HepG2 (cell line): Measurements from ENCODE around the gene CARD19. TPM values are rescaled to one million over a fixed set of nuclear protein-coding genes. Genes with fewer than 3 reads are reported as not detected.
A peak's percentile ranks its signal among the peaks of the same experiment; 100 is the strongest.

ENCODE experiments used
- BCLAF1 ChIP-seq: fragments of 450-650 bp; IDR thresholded peaks from 2 replicates; pipeline ENCODE4 v1.6.1; 2017; ENCODE audit warnings: mild to moderate bottlenecking
- KDM2A ChIP-seq: sonication (generic); formaldehyde crosslinking; IDR thresholded peaks from 2 replicates; pipeline ENCODE4 v1.4.0; 2020; ENCODE audit warnings: low read depth, missing genetic modification reagents, borderline replicate concordance
- NR0B2 ChIP-seq: sonication (generic); formaldehyde crosslinking; IDR thresholded peaks from 2 replicates; pipeline ENCODE4 v1.4.0; 2020; ENCODE audit warnings: mild to moderate bottlenecking, missing genetic modification reagents
- PRMT3 ChIP-seq: sonication (generic); formaldehyde crosslinking; IDR thresholded peaks from 2 replicates; pipeline ENCODE4 v1.8.1; 2022; ENCODE audit warnings: low read depth, mild to moderate bottlenecking, moderate library complexity, missing genetic modification reagents, borderline replicate concordance
- SNAI1 ChIP-seq: sonication (generic); formaldehyde crosslinking; IDR thresholded peaks from 2 replicates; pipeline ENCODE4 v1.5.0; 2020; ENCODE audit warnings: mild to moderate bottlenecking, missing genetic modification reagents, borderline replicate concordance
- SRF ChIP-seq: IDR thresholded peaks from 2 replicates; pipeline ENCODE4 v1.6.1; 2011; ENCODE audit warnings: mild to moderate bottlenecking, low read depth, low read length, moderate library complexity
- SRSF4 ChIP-seq: fragments of 200-400 bp; formaldehyde crosslinking; IDR thresholded peaks from one replicate; pipeline ENCODE4 v1.6.1; 2018; ENCODE audit warnings: mild to moderate bottlenecking, low read depth, low read length, moderate library complexity; ENCODE audit not compliant: poor library complexity, severe bottlenecking
- ZNF235 ChIP-seq: sonication (generic); formaldehyde crosslinking; IDR thresholded peaks from 2 replicates; pipeline ENCODE4 v1.8.1; 2023; ENCODE audit warnings: mild to moderate bottlenecking, missing genetic modification reagents, borderline replicate concordance
- ZNF280D ChIP-seq: sonication (generic); formaldehyde crosslinking; IDR thresholded peaks from 2 replicates; pipeline ENCODE4 v1.5.1; 2020; ENCODE audit warnings: mild to moderate bottlenecking, missing genetic modification reagents
- ZNF317 ChIP-seq: sonication (generic); formaldehyde crosslinking; IDR thresholded peaks from 2 replicates; pipeline ENCODE4 v1.5.0; 2020; ENCODE audit warnings: mild to moderate bottlenecking, missing genetic modification reagents
- ZNF761 ChIP-seq: sonication (generic); formaldehyde crosslinking; conservative IDR thresholded peaks from 2 replicates; pipeline ENCODE4 v1.4.0; 2020; ENCODE audit warnings: mild to moderate bottlenecking, missing genetic modification reagents
- polyA plus RNA-seq, 8 experiments: library from polyadenylated mRNA; depleted of rRNA in 3 of 8; stranded (reverse) in 7 of 8; unstranded in 1 of 8; fragments of >200 nt; fragmentation: Illumina TruSeq in 4 of 8; extraction: Trizol in 4 of 8; gene quantifications; 2 replicates each; pipeline versions ENCODE4 v1.2.1 to v1.2.3, GENCODE V29; 2011 to 2016; ENCODE audit warnings: low read depth in 4 of 8, missing spikeins in 1 of 8, mixed read lengths in 1 of 8; ENCODE audit not compliant: insufficient read depth in 1 of 8
- total RNA-seq, 5 experiments: library from RNA; depleted of rRNA; stranded (reverse); fragments of >200 nt; fragmentation: Illumina TruSeq; extraction: Trizol; gene quantifications; 2 replicates each; pipeline ENCODE4 v1.2.3, GENCODE V29; 2016; ENCODE audit warnings: low read depth in 1 of 5
- TF ChIP-seq, protein P1 (sequence below): sonication (generic); formaldehyde crosslinking; conservative IDR thresholded peaks from 2 replicates; pipeline ENCODE4 v1.8.0; 2022; ENCODE audit warnings: mild to moderate bottlenecking, moderate library complexity, missing genetic modification reagents
- TF ChIP-seq, protein P2 (sequence below): sonication (generic); formaldehyde crosslinking; IDR thresholded peaks from 2 replicates; pipeline ENCODE4 v1.4.0; 2020; ENCODE audit warnings: missing genetic modification reagents, borderline replicate concordance

The CARD19 gene
- total and polyA plus RNA-seq, 2 of the 13 experiments (the other 11 are each of a cell fraction or from before 2014, with no cell fraction given) = 18.4 to 47.2 TPM

DNA sequence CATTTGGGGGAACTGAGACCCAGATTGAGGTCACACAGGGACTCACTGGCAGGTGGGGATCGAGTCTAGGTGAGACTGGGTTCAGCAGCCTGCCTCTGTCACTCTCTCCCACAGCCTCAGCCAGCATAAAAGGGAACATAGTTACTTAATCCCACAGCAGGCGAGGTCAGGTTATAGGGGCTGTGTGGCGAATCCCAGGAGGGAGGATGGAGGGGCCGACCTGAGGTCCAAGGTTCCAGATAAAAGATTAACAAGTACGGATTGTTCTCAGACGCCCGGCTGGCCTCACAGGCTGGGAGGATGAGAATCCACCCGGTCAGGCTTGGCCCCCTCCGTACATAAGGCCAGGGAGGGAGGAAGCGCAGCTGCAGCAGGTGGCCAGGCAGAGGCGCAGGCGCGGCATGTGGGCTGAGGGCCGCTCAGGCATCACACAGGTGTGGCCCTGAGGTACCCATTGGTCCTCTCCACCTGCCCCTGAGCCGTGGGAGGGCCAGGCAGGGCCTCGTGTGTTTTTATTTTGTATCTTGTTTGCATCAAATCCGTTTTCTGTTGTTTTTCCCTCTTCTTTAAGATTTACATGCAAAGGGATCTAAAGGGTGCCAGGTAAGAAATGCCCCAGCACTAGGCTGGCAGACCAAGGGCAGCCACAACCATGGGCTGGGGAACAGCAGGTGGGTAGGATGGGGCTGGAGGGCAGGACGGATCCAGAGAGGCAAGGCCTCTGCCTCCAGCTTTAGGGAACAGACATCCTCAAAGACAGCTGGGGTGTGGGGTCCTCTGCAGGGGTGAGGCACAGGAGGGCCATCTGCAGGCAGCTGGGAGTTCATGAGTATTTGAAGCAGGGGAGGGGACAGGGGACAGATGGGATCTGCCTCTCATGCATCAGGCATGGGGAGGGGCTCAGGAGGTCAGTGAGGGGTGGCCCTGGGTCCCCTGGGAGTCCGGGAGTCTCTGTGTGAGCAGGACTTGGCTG is 33.9 kb upstream of the CARD19 start (continued):
- TF ChIP-seq SRF = no peak
- TF ChIP-seq, protein P1, sequence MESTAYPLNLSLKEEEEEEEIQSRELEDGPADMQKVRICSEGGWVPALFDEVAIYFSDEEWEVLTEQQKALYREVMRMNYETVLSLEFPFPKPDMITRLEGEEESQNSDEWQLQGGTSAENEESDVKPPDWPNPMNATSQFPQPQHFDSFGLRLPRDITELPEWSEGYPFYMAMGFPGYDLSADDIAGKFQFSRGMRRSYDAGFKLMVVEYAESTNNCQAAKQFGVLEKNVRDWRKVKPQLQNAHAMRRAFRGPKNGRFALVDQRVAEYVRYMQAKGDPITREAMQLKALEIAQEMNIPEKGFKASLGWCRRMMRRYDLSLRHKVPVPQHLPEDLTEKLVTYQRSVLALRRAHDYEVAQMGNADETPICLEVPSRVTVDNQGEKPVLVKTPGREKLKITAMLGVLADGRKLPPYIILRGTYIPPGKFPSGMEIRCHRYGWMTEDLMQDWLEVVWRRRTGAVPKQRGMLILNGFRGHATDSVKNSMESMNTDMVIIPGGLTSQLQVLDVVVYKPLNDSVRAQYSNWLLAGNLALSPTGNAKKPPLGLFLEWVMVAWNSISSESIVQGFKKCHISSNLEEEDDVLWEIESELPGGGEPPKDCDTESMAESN = 0 out of 2 replicates have a peak, but pooled peaks have one; percentile 40
- TF ChIP-seq ZNF280D = 0 out of 2 replicates have a peak, but pooled peaks have one; percentile 56
- TF ChIP-seq PRMT3 = no peak
- TF ChIP-seq, protein P2, sequence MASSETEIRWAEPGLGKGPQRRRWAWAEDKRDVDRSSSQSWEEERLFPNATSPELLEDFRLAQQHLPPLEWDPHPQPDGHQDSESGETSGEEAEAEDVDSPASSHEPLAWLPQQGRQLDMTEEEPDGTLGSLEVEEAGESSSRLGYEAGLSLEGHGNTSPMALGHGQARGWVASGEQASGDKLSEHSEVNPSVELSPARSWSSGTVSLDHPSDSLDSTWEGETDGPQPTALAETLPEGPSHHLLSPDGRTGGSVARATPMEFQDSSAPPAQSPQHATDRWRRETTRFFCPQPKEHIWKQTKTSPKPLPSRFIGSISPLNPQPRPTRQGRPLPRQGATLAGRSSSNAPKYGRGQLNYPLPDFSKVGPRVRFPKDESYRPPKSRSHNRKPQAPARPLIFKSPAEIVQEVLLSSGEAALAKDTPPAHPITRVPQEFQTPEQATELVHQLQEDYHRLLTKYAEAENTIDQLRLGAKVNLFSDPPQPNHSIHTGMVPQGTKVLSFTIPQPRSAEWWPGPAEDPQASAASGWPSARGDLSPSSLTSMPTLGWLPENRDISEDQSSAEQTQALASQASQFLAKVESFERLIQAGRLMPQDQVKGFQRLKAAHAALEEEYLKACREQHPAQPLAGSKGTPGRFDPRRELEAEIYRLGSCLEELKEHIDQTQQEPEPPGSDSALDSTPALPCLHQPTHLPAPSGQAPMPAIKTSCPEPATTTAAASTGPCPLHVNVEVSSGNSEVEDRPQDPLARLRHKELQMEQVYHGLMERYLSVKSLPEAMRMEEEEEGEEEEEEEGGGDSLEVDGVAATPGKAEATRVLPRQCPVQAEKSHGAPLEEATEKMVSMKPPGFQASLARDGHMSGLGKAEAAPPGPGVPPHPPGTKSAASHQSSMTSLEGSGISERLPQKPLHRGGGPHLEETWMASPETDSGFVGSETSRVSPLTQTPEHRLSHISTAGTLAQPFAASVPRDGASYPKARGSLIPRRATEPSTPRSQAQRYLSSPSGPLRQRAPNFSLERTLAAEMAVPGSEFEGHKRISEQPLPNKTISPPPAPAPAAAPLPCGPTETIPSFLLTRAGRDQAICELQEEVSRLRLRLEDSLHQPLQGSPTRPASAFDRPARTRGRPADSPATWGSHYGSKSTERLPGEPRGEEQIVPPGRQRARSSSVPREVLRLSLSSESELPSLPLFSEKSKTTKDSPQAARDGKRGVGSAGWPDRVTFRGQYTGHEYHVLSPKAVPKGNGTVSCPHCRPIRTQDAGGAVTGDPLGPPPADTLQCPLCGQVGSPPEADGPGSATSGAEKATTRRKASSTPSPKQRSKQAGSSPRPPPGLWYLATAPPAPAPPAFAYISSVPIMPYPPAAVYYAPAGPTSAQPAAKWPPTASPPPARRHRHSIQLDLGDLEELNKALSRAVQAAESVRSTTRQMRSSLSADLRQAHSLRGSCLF (CRISPR knock-in tag) = no peak
- no peak; the same call in 1 of the 2 replicates for TF ChIP-seq ZNF761 (CRISPR knock-in tag)
- no peak for TF ChIP-seq BCLAF1
- TF ChIP-seq SRSF4 = no peak
- TF ChIP-seq NR0B2 = no peak
- peak; percentile 55; the same call in 1 of the 2 replicates for TF ChIP-seq KDM2A (CRISPR knock-in tag)
- TF ChIP-seq SNAI1 = no peak
- no peak for TF ChIP-seq ZNF317
- no peak for TF ChIP-seq ZNF235
